NCI-H1048 (cell line): ENCODE measurements around the gene ADARB1.

Experiments used
- DNase-seq: peaks from one replicate; lab custom pipeline; 2025; lab: John Stamatoyannopoulos, UW

ADARB1 gene

GRCh38 chr21:45039317-45040156, 34.8 kb upstream of the ADARB1 start:
- no peak for DNase-seq

DNA sequence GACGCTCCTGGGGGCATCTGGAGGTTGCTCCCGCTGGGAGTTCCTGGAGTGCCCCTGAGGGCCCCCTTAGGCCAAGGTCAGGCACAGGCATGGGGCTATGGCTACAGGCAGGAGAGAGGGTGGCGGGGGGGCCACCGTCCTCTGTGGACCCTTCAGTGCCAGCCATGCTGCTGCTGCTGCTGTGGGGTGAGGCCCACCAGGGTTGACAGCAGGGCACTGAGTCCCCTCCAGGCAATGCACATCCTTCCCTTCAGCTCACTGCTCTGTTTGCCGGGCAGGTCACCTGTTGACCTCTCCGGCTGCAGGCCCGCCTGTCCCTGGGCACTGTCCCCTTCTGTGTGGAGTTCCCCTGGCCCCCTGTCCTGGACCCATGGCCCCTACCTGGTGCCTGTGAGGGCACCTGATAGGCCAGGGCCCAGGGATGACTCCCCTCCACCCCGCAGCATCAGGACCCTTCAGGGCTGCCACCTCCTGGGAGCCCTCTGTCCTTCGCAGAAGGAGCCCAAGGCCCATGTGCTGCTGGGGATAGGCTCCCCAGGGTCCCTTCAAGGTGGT, 34.1 kb upstream of the ADARB1 start:
- no peak for DNase-seq

- no peak for DNase-seq
These were observed 33.6 kb upstream of the ADARB1 start for GRCh38 chr21:45040739-45041138.

GRCh38 chr21:45041351-45041805, 33.0 kb upstream of the ADARB1 start:
- DNase-seq = no peak

GRCh38 chr21:45041984-45042663, 32.3 kb upstream of the ADARB1 start:
- no peak for DNase-seq

DNA sequence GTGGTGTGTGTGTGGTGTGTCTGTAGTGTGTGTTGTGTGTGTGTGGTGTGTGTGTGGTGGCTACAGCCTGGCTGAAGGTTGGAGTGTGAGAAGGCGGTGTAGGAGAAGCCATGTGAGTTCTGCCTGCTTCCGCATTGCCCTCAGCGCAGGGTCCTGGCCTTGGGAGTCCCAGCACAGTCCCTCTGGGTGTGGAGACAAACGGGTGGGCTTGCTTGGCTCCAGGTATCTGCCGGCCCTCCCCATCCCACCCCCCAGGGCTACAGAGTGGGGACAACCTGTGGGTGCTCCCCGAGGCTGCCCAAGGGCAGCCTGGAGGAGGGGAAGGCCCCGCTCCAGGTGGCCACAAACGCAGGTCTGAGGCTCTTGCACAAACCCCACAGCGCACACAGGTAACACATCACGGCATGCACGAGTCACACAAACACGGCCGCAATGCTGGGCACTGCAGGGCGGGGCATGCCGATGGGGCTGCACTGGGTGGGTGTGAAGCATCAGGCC, 31.7 kb upstream of the ADARB1 start:
- DNase-seq = no peak

- no peak for DNase-seq
These were observed 30.8 kb upstream of the ADARB1 start for GRCh38 chr21:45043541-45044020.

- no peak for DNase-seq
These were observed 28.9 kb upstream of the ADARB1 start for GRCh38 chr21:45045481-45045880.

- DNase-seq = no peak
These were observed 27.1 kb upstream of the ADARB1 start for GRCh38 chr21:45047257-45047656.

DNA sequence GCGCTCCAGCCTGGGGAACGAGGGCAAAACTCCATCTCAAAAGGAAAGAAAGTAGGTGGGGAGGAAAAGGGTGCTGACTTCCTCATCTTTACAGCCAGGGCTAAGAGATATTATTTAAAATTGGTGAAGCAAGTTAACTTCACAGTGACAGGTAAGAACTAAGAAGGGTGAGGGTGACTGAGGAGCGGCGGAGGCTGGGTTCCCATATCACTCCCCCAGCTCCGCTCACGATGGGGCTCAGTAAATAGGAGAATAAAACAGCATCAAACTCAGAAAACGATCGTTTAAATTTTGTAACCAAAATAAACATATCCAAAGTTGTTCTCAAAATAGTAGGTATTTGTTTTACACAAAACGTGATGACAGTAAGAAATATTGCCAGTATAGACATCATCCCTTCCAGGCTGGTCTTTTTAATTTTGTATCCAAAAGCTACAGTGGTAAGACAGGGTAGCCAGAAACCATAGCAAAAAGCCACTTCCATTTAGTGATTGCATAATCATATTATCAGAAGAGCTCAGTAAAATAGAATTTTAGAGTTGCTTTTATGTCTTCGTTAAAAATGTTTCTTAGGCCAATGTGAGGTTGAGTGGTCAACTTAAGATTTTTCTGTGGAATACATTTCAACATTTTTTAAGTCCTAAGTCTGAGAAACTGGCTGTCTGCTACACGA, 26.2 kb upstream of the ADARB1 start:
- no peak for DNase-seq

GRCh38 chr21:45048968-45049367, 25.4 kb upstream of the ADARB1 start:
- no peak for DNase-seq

DNA sequence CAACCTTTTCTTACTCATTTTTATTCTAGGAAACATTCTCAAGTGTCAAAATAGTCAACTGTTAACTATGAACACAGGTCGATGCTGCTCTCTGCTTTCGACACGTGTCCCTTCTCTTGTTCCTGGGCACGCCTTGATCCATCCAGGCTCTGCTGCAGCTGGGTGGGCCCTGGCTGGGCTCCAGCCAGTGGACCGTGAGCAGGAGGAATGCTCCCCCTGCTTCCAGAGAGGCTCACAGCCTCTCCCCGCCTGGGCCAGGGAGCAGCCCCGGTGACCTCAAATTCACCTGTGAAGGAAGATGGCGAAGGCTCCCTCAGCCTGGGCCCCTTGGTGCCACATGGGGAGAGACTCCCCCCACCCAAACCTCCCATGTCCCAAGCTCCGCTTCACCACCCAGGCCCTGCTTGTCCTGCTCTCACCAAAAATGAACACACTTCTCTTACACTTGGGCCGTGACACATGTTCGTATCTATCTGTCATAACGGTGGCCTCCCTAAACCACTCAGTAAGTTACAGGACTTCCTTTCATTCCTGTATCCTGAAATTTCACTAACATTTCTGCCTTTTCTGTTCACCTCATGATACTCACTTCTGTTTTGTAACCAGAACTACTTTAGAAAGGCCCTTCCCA, 24.6 kb upstream of the ADARB1 start:
- DNase-seq = no peak

DNA sequence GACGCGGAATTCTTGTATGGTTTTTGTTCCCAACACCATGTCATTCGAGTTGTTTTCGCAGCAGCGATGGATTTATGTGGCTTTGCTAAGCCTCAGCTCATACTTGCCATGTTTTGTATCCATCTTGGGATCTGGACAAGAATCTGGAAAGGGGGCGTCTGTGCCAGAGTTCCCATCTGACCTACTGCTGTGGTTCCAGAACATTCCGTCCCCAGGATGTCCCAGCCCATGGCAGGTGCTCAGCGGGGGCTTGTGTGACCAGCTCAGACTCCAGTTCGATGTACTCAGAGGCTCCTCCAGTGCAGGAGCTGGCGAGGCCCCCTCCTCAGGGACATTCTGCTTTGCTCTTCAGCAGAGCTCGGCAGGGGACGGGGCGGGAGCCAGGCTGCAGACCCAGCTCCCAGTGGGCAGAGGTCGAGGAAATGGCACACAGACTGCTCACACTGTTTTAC, 24.0 kb upstream of the ADARB1 start:
- no peak for DNase-seq

- no peak for DNase-seq
These were observed 23.4 kb upstream of the ADARB1 start for GRCh38 chr21:45050797-45051489.

GRCh38 chr21:45051580-45052434, 22.6 kb upstream of the ADARB1 start:
- no peak for DNase-seq

GRCh38 chr21:45052960-45053359, 21.4 kb upstream of the ADARB1 start:
- no peak for DNase-seq

DNA sequence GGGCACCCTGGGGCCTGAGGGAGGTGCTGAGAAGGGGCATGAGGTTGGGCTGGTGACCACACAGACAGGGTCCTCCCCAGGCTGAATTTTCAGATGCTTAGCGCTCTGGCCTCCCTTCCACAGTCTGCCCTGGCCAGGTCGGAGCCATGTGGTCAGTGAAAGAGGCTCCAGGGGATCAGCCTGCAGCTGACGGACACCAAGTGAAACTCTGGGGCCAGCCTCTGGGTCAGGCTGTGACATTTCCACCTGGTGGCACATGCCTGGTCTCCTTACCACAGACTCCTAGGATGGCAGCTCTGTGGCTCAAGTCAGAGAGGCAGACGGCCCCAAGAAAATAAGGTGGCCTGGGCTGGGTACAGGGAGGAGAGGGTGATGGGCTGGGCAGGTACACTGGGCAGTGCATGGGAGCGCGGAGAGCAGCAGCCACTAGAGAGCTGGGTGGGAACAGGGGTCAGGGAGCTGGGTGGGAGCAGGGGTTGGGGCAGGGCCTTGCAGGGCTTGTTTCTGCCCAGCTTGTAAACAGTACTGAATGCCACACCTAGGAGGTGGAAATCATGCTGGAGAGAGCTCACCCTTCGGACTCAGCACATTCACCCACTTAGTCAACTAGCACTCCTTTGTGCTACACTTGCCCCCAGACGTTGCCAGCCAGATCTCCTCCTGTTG, 20.7 kb upstream of the ADARB1 start:
- no peak for DNase-seq

GRCh38 chr21:45054227-45054926, 20.0 kb upstream of the ADARB1 start:
- DNase-seq = no peak
